HepG2 (cell line): ENCODE data around the gene SFTA2. TPM values are rescaled to one million over a fixed set of nuclear protein-coding genes. Genes with fewer than 3 reads are reported as not detected.

Experiments
- ATAC-seq: fragments of 200-7000 bp; cut with Tn5 transposase; 3 replicates; pipeline ENCODE4 v1.9.1; 2020; ENCODE audit warnings: mild to moderate bottlenecking, moderate library complexity
- BruUV-seq: library from RNA; stranded (reverse); fragments of 400-500 nt; replicated peaks from 2 replicates; lab custom pipeline; 2021; lab: Mats Ljungman, UMichigan
- CTCF ChIA-PET: fragments of 300-600 bp; formaldehyde crosslinking; extraction: SDS; loops from one replicate; lab custom pipeline; 2021; ENCODE audit warnings: low total read pairs, inconsistent platforms, low intra/inter-chr PET ratio; lab: Yijun Ruan, JAX
- POLR2A ChIA-PET: fragments of 350-600 bp; sonication (Branson Sonifier 250); formaldehyde crosslinking; loops from one replicate; lab custom pipeline; 2020; ENCODE audit warnings: antibody characterized with exemption, inconsistent platforms; lab: Yijun Ruan, JAX
- DNase-seq: peaks from one replicate; pipeline ENCODE4 v3.0.0-alpha.2; 2015; ENCODE audit warnings: low spot score
- FAIRE-seq: peaks from 3 replicates; lab custom pipeline; 2011; peaks lifted over from hg19 to GRCh38; lab: Jason Lieb, UNC
- H2AFZ ChIP-seq: one replicate; pipeline ENCODE4 v1.6.1; 2011; ENCODE audit warnings: low read length, inconsistent platforms
- H3K27ac ChIP-seq: fragments of 300-600 bp; 3 replicates; pipeline ENCODE4 v1.8.0; 2011; ENCODE audit warnings: mixed run types, mild to moderate bottlenecking, mixed read lengths, low read length, inconsistent platforms; ENCODE audit not compliant: insufficient read depth; ENCODE audit errors: extremely low read length
- H3K27me3 ChIP-seq, 2 experiments: fragments of 200-600 bp in 1 of 2; 2 replicates in 1 of 2; 3 replicates in 1 of 2; pipeline versions ENCODE4 v1.6.0 to v1.8.0; 2011; ENCODE audit warnings: low read length in 2 of 2, mild to moderate bottlenecking in 2 of 2, moderate library complexity in 2 of 2, inconsistent platforms in 1 of 2; ENCODE audit not compliant: insufficient read depth in 2 of 2, control insufficient read depth in 1 of 2
- H3K36me3 ChIP-seq, 2 experiments: fragments of 200-600 bp in 1 of 2; replicated peaks in 1 of 2; 2 replicates in 1 of 2; 3 replicates in 1 of 2; pipeline versions ENCODE4 v1.5.1 to v1.8.0; 2011; ENCODE audit warnings: low read length in 2 of 2, inconsistent platforms in 1 of 2; ENCODE audit not compliant: insufficient read depth in 2 of 2, control insufficient read depth in 1 of 2
- H3K4me1 ChIP-seq: 2 replicates; pipeline ENCODE4 v1.5.1; 2012; ENCODE audit warnings: low read length, inconsistent platforms; ENCODE audit not compliant: insufficient read depth
- H3K4me2 ChIP-seq: 2 replicates; pipeline ENCODE4 v1.6.0; 2011; ENCODE audit warnings: low read depth, low read length, inconsistent platforms
- H3K4me3 ChIP-seq, 3 experiments: fragments of 200-600 bp in 1 of 3; sonication (generic), shearing (Covaris generic) in 1 of 3; replicated peaks in 1 of 3; 2 replicates each; pipeline ENCODE4 v1.5.1; 2011 to 2016; ENCODE audit warnings: low read length in 3 of 3, inconsistent platforms in 2 of 3, low read depth in 2 of 3, mild to moderate bottlenecking in 2 of 3, control low read depth in 1 of 3, mixed read lengths in 1 of 3; ENCODE audit not compliant: insufficient read depth in 1 of 3
- H3K79me2 ChIP-seq: one replicate; pipeline ENCODE4 v1.6.1; 2011; ENCODE audit warnings: low read length, inconsistent platforms; ENCODE audit not compliant: insufficient read depth
- H3K9ac ChIP-seq: 2 replicates; pipeline ENCODE4 v1.6.0; 2011; ENCODE audit warnings: mild to moderate bottlenecking, low read depth, low read length, inconsistent platforms; ENCODE audit not compliant: insufficient read depth
- H3K9me3 ChIP-seq: 2 replicates; pipeline ENCODE4 v1.5.1; 2012; ENCODE audit warnings: mild to moderate bottlenecking, low read length
- H4K20me1 ChIP-seq: 2 replicates; pipeline ENCODE4 v1.6.0; 2011; ENCODE audit warnings: inconsistent platforms, mild to moderate bottlenecking, low read length, moderate library complexity; ENCODE audit not compliant: insufficient read depth
- GATA4 ChIP-seq: sonication (generic); IDR thresholded peaks from 2 replicates; pipeline ENCODE4 v1.6.1; 2016; ENCODE audit warnings: antibody characterized with exemption, low read depth, borderline replicate concordance
- MAFG ChIP-seq: sonication (generic); formaldehyde crosslinking; IDR thresholded peaks from 2 replicates; pipeline ENCODE4 v1.5.1; 2020; ENCODE audit warnings: mild to moderate bottlenecking, missing genetic modification reagents
- SETDB1 ChIP-seq: sonication (generic); formaldehyde crosslinking; IDR thresholded peaks from 2 replicates; pipeline ENCODE4 v1.5.1; 2020; ENCODE audit warnings: missing genetic modification reagents, mild to moderate bottlenecking, borderline replicate concordance
- ZFP62 ChIP-seq: sonication (generic); formaldehyde crosslinking; IDR thresholded peaks from 2 replicates; pipeline ENCODE4 v1.4.0; 2020; ENCODE audit warnings: missing genetic modification reagents
- ZNF788 ChIP-seq: sonication (generic); formaldehyde crosslinking; IDR thresholded peaks from 2 replicates; pipeline ENCODE4 v1.5.0; 2020; ENCODE audit warnings: mild to moderate bottlenecking, missing genetic modification reagents, borderline replicate concordance
- WGBS: methylation state at CpG from one replicate; pipeline ENCODE4 v1.1.6; 2017; ENCODE audit warnings: low lambda C conversion rate; 5-methylcytosine and 5-hydroxymethylcytosine counted together
- in situ Hi-C: cut with HindIII; loops from 2 replicates; pipeline ENCODE4 v1.10.0; 2017; ENCODE audit warnings: low pct_unique_long_range_greater_than_20kb; ENCODE audit not compliant: extremely low pct_ligation_motif_present
- intact Hi-C: fragments of 100-400 bp; cut with micrococcal nuclease; formaldehyde crosslinking; loops from one replicate; pipeline ENCODE4 v1.10.0; 2022; ENCODE audit not compliant: unreplicated experiment
- polyA plus RNA-seq, 8 experiments: library from polyadenylated mRNA; depleted of rRNA in 3 of 8; stranded (reverse) in 7 of 8; unstranded in 1 of 8; fragments of >200 nt; fragmentation: Illumina TruSeq in 4 of 8; extraction: Trizol in 4 of 8; gene quantifications; 2 replicates each; pipeline versions ENCODE4 v1.2.1 to v1.2.3, GENCODE V29; 2011 to 2016; ENCODE audit warnings: low read depth in 4 of 8, missing spikeins in 1 of 8, mixed read lengths in 1 of 8; ENCODE audit not compliant: insufficient read depth in 1 of 8
- total RNA-seq, 5 experiments: library from RNA; depleted of rRNA; stranded (reverse); fragments of >200 nt; fragmentation: Illumina TruSeq; extraction: Trizol; gene quantifications; 2 replicates each; pipeline ENCODE4 v1.2.3, GENCODE V29; 2016; ENCODE audit warnings: low read depth in 1 of 5
- TF ChIP-seq, protein P1 (sequence below): sonication (generic); formaldehyde crosslinking; IDR thresholded peaks from 2 replicates; pipeline ENCODE4 v1.5.0; 2020; ENCODE audit warnings: missing genetic modification reagents, mild to moderate bottlenecking, borderline replicate concordance
- TF ChIP-seq, protein P2 (sequence below): sonication (generic); formaldehyde crosslinking; IDR thresholded peaks from 2 replicates; pipeline ENCODE4 v1.4.0; 2020; ENCODE audit warnings: low read depth, mild to moderate bottlenecking, missing genetic modification reagents

SFTA2 gene
- total and polyA plus RNA-seq, 2 of the 13 experiments (the other 11 are each of a cell fraction or from before 2014, with no cell fraction given) = not detected

DNA sequence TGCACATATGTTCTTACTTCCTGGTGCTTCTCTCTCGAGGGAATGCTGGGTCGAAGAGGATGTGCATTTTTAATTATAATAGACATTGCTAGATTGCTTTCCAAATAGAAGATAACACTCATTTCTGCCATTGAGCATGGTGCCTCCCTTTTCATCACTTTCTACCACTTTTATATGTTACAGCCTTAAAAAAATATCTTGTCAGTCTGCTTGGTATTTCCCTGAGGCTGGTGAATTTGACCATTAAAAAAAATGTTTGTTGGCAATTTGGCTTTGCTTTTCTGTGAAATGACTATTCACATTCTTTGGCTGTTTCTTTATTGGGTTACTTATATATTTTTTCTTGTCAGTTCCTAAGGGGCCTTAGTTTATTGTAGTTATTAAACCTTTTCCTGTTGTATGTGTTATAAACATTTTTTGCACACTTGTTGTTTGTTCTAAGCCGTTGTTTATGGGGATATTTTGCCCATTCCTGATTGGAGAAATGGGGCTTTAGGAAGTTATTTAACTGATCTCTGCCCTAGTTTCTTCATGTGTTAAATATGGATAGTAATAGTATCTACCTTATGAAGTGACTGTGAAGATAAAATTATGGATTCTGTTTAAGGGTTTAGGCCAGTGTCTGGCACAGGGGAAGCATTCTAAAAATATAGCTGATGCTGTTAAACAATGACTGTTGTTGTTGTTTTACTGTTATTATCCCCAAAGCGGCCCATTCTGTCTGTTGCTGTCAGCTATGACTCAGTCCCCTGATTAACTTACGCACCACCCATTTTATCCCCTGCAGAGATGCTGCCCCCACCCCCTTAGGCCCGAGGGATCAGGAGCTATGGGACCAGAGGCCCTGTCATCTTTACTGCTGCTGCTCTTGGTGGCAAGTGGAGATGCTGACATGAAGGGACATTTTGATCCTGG lies 43.8 kb downstream of the SFTA2 start:
- CTCF ChIA-PET = no interaction called here

DNA sequence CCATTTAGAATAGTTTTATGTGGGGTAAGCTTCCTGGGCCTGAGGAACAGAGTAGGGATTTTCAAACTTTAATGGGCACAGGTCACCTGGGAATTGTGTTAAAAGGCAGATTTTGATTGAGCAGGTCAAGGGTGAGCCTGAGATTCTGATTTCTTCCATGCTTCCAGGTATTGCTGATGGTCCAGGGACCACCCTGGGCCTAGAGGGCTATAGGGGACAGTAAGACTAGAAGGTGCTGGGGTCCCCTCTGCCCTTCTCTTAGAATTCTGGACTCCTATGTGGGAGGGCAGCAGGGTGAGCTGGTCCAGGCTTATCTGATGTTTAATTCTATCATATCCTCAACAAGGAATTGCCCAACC lies 45.1 kb downstream of the SFTA2 start:
- in situ Hi-C loops = no loop called here
- BruUV-seq = no TSS peak
- Histone ChIP-seq H3K79me2 (peaks cover 19% of the 10 kb centered on the region), H3K9ac (peak overlapping the region; percentile 52; the same call in 1 of the 2 replicates), H4K20me1 (peaks cover 4% of the 10 kb centered on the region; the same call in 1 of the 2 replicates), H2AFZ (no peak overlapping the region), H3K4me1 (peaks cover 42% of the 10 kb centered on the region), H3K4me2 (peak overlapping the region; percentile 90), H3K27ac (no peak overlapping the region), H3K4me3 (0 out of 6 replicates have a peak overlapping the region, but pooled peaks of 1 of the 3 experiments have one; percentile 91), H3K36me3 (peaks cover 14 to 31% of the 10 kb centered on the region in 2 experiments), H3K27me3 (peaks cover 0 to 7% of the 10 kb centered on the region in 2 experiments; a peak in 2 of 5 replicates), H3K9me3 (no peaks in the 10 kb centered on the region)
- FAIRE-seq = no peak
- ATAC-seq = no peak
- TF ChIP-seq ZNF788 (CRISPR knock-in tag) = no peak
- TF ChIP-seq, protein P1, sequence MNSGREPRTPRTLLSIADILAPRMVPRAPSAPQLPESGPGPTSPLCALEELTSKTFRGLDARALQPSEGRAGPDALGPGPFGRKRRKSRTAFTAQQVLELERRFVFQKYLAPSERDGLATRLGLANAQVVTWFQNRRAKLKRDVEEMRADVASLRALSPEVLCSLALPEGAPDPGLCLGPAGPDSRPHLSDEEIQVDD (CRISPR knock-in tag) = no peak
- TF ChIP-seq SETDB1 (CRISPR knock-in tag) = no peak
- POLR2A ChIA-PET = interaction anchor here (3.7 to 5.9 kb wide), 2 partner anchors 19 to 27 kb away, joined by 24 to 45 read pairs; partner anchors contain the start of genes GTF2H4 and VARS2
- no peak for DNase-seq
- intact Hi-C loops = no loop called here
- CTCF ChIA-PET = no interaction called here

More for the DNA sequence above, 43.8 kb downstream of the SFTA2 start:
- peaks cover 29% of the 10 kb centered on the region for H3K4me1 ChIP-seq
- intact Hi-C loops (no loop called here), in situ Hi-C loops (no loop called here)
- H3K9ac ChIP-seq = no peak overlapping the region
- 90% methylated on average over 6 of the region's 6 CpGs for WGBS
- H3K79me2 ChIP-seq = peaks cover 19% of the 10 kb centered on the region
- no peak for DNase-seq
- no peak overlapping the region for H2AFZ ChIP-seq
- H3K4me3 ChIP-seq = no peak overlapping the region
- ATAC-seq = no peak
- H3K9me3 ChIP-seq = no peaks in the 10 kb centered on the region
- no peak for FAIRE-seq
- H3K4me2 ChIP-seq = no peak overlapping the region
- H3K27me3 ChIP-seq = no peaks in the 10 kb centered on the region; a peak in 1 of 5 replicates
- POLR2A ChIA-PET = no interaction called here
- peaks cover 24 to 44% of the 10 kb centered on the region in 2 experiments for H3K36me3 ChIP-seq
- BruUV-seq = no TSS peak
- no peak overlapping the region for H3K27ac ChIP-seq
- H4K20me1 ChIP-seq = peaks cover 4% of the 10 kb centered on the region; the same call in 1 of the 2 replicates
- no peak for TF ChIP-seq ZFP62 (CRISPR knock-in tag)
- TF ChIP-seq GATA4 = no peak
- TF ChIP-seq, protein P2, sequence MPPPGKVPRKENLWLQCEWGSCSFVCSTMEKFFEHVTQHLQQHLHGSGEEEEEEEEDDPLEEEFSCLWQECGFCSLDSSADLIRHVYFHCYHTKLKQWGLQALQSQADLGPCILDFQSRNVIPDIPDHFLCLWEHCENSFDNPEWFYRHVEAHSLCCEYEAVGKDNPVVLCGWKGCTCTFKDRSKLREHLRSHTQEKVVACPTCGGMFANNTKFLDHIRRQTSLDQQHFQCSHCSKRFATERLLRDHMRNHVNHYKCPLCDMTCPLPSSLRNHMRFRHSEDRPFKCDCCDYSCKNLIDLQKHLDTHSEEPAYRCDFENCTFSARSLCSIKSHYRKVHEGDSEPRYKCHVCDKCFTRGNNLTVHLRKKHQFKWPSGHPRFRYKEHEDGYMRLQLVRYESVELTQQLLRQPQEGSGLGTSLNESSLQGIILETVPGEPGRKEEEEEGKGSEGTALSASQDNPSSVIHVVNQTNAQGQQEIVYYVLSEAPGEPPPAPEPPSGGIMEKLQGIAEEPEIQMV (CRISPR knock-in tag) = no peak
- TF ChIP-seq MAFG (CRISPR knock-in tag) = no peak
